ENCODE results near the gene KAZN.

KAZN gene

DNA sequence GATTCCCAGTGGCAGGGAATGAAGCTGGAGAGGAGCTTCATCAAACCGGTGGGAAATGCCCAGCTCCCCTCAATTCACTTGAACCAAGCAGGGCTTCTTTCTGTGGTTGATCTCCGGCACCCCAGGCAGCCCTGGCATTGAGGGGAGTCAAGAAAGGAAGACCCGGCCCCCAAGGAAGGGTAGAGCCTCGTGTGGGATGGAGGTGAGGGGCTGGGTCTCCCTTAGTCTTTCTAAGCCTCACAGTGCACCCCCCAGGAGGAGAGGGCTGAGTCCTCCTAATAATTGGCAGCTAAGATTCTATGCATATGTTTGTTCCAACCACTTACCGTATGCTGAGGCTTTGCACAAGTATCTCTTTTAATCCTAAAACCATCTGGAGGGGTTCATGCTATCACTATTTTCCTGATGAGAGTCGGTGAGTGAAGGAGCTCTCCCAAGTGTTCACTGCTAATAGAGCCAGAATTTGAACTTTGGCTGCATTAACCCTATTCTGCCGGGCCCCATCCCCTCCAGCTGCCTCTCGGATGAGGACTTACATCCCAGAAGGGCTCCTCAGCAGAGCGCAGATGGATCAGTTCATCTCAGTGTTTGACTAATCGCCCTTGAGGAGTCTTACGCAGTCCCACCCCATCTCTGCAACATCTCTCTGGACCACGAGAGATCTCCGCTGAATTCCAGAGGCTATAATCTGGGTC is 521.9 kb downstream of the KAZN start:
- H3K4me3 ChIP-seq (ENCODE audit: low read length), result no peak overlapping the region
- TF ChIP-seq, protein P1, sequence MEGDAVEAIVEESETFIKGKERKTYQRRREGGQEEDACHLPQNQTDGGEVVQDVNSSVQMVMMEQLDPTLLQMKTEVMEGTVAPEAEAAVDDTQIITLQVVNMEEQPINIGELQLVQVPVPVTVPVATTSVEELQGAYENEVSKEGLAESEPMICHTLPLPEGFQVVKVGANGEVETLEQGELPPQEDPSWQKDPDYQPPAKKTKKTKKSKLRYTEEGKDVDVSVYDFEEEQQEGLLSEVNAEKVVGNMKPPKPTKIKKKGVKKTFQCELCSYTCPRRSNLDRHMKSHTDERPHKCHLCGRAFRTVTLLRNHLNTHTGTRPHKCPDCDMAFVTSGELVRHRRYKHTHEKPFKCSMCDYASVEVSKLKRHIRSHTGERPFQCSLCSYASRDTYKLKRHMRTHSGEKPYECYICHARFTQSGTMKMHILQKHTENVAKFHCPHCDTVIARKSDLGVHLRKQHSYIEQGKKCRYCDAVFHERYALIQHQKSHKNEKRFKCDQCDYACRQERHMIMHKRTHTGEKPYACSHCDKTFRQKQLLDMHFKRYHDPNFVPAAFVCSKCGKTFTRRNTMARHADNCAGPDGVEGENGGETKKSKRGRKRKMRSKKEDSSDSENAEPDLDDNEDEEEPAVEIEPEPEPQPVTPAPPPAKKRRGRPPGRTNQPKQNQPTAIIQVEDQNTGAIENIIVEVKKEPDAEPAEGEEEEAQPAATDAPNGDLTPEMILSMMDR (conservative IDR thresholded peaks at IDR 0.05; ENCODE audit: low read length), result no peak
- no peak for DNase-seq (ENCODE audit: low read depth)

DNA sequence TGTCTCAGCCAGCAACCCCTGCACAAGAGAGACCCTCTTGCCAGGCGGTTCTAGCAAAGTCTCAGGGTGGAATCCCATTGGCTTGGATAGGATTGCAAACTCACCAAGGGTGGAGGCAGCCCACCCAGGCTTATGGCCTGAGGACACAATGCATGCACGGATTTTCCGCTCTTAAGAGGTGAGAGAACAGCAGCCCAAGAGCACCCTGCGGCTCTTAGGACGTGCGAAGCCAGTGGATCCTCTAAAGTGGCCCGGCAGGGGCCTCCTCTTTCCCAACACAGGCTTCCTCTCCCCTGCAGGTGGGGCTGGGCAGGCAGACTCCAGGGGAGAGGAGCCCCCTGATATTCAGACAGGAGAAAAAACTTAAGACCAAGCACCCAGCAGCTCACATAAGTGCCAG is 523.8 kb downstream of the KAZN start:
- TF ChIP-seq, protein P1 (conservative IDR thresholded peaks at IDR 0.05; ENCODE audit: low read length), result no peak
- DNase-seq (ENCODE audit: low read depth), result no peak
- H3K4me3 ChIP-seq (ENCODE audit: low read length), result no peak overlapping the region

DNA sequence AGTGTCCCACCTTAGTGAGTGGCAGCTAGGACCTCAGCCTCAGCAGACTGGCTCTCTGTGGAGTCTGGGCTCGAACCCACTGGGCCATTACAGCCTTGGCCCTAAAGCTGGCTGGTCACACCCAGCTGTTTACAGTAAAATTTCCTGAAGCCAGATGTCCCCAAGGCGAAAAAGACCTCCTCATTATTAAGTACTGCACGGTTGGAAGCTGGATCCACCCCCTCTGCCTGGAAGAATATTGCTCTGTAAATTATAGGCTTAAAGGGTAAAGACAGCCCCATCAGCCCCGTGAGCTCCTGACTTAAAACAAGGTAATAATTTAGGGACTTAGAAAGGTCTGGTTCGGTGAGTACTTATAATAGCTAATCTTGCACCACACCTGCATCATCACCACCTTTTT is 524.8 kb downstream of the KAZN start:
- DNase-seq (ENCODE audit: low read depth), result no peak
- no peak overlapping the region for H3K4me3 ChIP-seq (ENCODE audit: low read length)
- TF ChIP-seq, protein P1 (conservative IDR thresholded peaks at IDR 0.05; ENCODE audit: low read length), result no peak

DNA sequence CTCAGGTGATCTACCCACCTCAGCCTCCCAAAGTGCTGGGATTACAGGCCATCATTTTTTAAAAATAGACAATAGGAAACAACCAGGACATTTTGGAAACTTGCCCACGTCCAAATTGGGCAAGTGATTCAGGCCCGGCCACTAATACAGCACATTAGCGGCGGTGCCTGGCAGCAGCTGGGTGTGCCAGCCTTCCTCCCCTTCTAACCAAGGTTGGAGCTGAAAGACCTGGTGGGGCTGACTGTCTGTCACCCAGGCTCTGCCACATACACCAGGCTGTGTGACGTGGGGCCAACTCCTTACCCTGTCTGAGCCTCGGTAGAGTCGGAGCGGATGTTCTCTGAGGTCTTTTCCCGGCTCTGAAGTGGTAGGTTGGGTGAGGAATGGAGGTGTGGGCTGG is 525.4 kb downstream of the KAZN start:
- no peak overlapping the region for H3K4me3 ChIP-seq (ENCODE audit: low read length)
- DNase-seq (ENCODE audit: low read depth), result no peak
- TF ChIP-seq, protein P1 (conservative IDR thresholded peaks at IDR 0.05; ENCODE audit: low read length), result no peak

DNA sequence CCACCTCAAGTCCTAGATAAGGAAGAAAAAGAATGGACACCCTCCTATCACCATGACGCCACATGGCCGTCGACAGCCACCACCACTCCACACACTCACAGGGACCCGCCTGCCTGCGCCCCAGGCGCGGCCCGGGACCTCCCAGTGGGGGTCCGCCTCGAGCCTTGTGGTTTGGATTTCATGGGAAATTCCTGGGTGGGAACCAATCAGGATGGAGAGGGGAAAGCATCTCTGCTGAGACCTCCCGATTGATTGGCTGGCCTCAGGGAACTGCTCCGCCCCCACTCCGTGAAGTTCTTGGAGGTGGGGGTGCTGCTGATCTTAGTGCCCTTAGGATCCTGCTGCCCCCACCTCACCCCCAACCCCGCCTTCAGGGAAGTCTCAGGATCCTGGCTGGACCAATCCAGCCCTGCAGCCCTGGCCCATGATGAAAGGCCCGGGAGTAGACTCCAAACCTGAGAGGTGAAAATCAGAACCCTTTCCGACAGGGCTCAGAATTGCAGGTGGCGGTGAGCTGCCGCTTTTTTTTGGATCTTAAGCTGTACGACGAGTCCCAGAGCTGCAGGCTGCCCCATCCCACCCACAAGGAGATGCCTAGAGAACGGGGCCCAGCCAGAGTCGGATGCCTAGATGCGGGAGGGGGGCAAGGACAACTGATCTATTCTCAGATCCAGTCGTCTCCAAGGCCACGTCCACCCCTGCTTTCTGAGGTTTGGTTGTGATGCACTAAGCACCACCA is 526.0 kb downstream of the KAZN start:
- no peak overlapping the region for H3K4me3 ChIP-seq (ENCODE audit: low read length)
- DNase-seq (ENCODE audit: low read depth), result no peak
- TF ChIP-seq, protein P1 (conservative IDR thresholded peaks at IDR 0.05; ENCODE audit: low read length), result no peak

DNA sequence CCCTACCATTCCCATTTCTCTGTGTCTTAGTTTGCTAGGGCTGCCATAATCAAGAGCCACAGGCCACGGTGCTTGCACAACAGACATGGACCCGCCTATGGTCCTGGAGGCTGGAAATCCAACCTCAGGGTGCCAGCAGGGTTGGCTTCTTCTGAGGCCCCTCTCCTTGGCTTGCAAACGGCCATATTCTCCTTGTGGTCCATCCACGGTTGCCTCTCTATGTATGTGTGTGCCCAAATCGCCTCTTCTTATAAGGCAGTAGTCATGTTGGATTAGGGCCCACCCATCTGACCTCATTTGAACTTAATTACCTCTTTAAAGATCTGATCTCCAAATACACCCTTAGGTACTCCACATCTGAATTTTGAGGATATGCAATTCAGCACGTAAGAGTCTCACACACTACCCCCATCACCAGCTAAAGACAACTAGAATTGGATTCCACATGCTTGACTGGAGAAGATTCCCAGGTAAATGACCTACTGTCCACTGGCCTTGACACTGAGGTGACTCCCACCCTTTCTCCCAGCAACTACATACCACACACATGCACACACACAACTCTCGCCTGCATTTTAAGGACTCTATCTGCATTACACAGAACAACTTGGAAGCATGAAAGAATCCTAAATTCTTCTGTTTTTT is 526.7 kb downstream of the KAZN start:
- no peak overlapping the region for H3K4me3 ChIP-seq (ENCODE audit: low read length)
- DNase-seq (ENCODE audit: low read depth), result no peak
- TF ChIP-seq, protein P1 (conservative IDR thresholded peaks at IDR 0.05; ENCODE audit: low read length), result no peak
